Naive thymus-derived CD4-positive, alpha-beta T cell (primary cell): Measurements from ENCODE around the gene SLC26A8. TPM values are rescaled to one million over a fixed set of nuclear protein-coding genes. Genes with fewer than 3 reads are reported as not detected.

Experiments used
- ATAC-seq: fragments of 150-1000 bp; cut with Tn5 transposase; 2 replicates; pipeline ENCODE4 v1.10.0; 2021; ENCODE audit warnings: mild to moderate bottlenecking, moderate library complexity
- CTCF ChIA-PET: fragments of 350-600 bp; sonication (Branson Sonifier 250); formaldehyde crosslinking; loops from one replicate; lab custom pipeline; 2021; ENCODE audit warnings: antibody characterized with exemption; lab: Charles Lee
- POLR2A ChIA-PET: fragments of 350-600 bp; sonication (Branson Sonifier 250); formaldehyde crosslinking; loops from one replicate; lab custom pipeline; 2021; ENCODE audit warnings: antibody characterized with exemption, inconsistent platforms; lab: Charles Lee
- DNase-seq, 9 donors: peaks; one replicate each; pipeline versions ENCODE4 v3.0.0 to v3.0.0-alpha.2; 2020 to 2022; ENCODE audit warnings: mixed read lengths in 1 of 9
- H3K27ac ChIP-seq: one replicate; pipeline ENCODE4 v1.7.0; 2013; ENCODE audit warnings: mild to moderate bottlenecking, low read depth, low read length, moderate library complexity
- H3K27me3 ChIP-seq, 2 donors: one replicate each; pipeline ENCODE4 v1.7.0; 2013; ENCODE audit warnings: low read length in 2 of 2, mild to moderate bottlenecking in 2 of 2, moderate library complexity in 2 of 2; ENCODE audit not compliant: control insufficient read depth in 2 of 2, insufficient read depth in 2 of 2
- H3K36me3 ChIP-seq, 3 experiments: 1 replicate in 2 of 3; 2 replicates in 1 of 3; pipeline ENCODE4 v1.7.0; 2013; ENCODE audit warnings: low read length in 3 of 3, mild to moderate bottlenecking in 3 of 3, moderate library complexity in 1 of 3; ENCODE audit not compliant: insufficient read depth in 3 of 3, control insufficient read depth in 2 of 3
- H3K4me1 ChIP-seq, 2 donors: one replicate each; pipeline ENCODE4 v1.7.0; 2013; ENCODE audit warnings: low read length in 2 of 2, mild to moderate bottlenecking in 2 of 2, moderate library complexity in 1 of 2; ENCODE audit not compliant: control insufficient read depth in 2 of 2, insufficient read depth in 2 of 2
- H3K4me3 ChIP-seq: 2 replicates; pipeline ENCODE4 v1.7.0; 2013; ENCODE audit warnings: mild to moderate bottlenecking, low read length
- H3K9me3 ChIP-seq, 3 experiments: 1 replicate in 2 of 3; 2 replicates in 1 of 3; pipeline ENCODE4 v1.7.0; 2013; ENCODE audit warnings: low read length in 3 of 3; ENCODE audit not compliant: control insufficient read depth in 2 of 3
- H3K27ac Mint-ChIP-seq, 9 donors: one replicate each; pipeline ENCODE4 v1.8.0; 2020 to 2022; ENCODE audit warnings: mixed read lengths in 9 of 9, mild to moderate bottlenecking in 8 of 9, moderate library complexity in 5 of 9, inconsistent platforms in 2 of 9
- H3K27me3 Mint-ChIP-seq, 5 donors: one replicate each; pipeline ENCODE4 v1.8.0; 2021 to 2022; ENCODE audit warnings: mixed read lengths in 5 of 5, mild to moderate bottlenecking in 1 of 5
- H3K36me3 Mint-ChIP-seq, 5 donors: one replicate each; pipeline ENCODE4 v1.8.0; 2020 to 2022; ENCODE audit warnings: mixed read lengths in 5 of 5, mild to moderate bottlenecking in 3 of 5, inconsistent platforms in 1 of 5
- H3K4me1 Mint-ChIP-seq, 7 donors: one replicate each; pipeline ENCODE4 v1.8.0; 2020 to 2022; ENCODE audit warnings: mixed read lengths in 7 of 7, mild to moderate bottlenecking in 3 of 7, inconsistent platforms in 1 of 7
- H3K4me3 Mint-ChIP-seq, 10 donors: one replicate each; pipeline ENCODE4 v1.8.0; 2020 to 2022; ENCODE audit warnings: mild to moderate bottlenecking in 10 of 10, mixed read lengths in 10 of 10, moderate library complexity in 6 of 10, inconsistent platforms in 2 of 10
- H3K9me3 Mint-ChIP-seq, 11 donors: one replicate each; pipeline ENCODE4 v1.8.0; 2020 to 2022; ENCODE audit warnings: mixed read lengths in 11 of 11, mild to moderate bottlenecking in 4 of 11, inconsistent platforms in 1 of 11, moderate library complexity in 1 of 11
- intact Hi-C, 2 donors: fragments of 100-400 bp; cut with micrococcal nuclease; formaldehyde crosslinking; loops; one replicate each; pipeline ENCODE4 v1.15.1; 2023
- polyA plus RNA-seq, 2 donors: library from polyadenylated mRNA; unstranded; fragments of 300-500 nt; fragmentation: Illumina TruSeq; gene quantifications; one replicate each; pipeline ENCODE4 v1.2.3, GENCODE V29; 2021
- total RNA-seq, 6 experiments: library from RNA in 5 of 6; stranded (reverse) in 5 of 6; gene quantifications; 1 replicate in 5 of 6; 2 replicates in 1 of 6; pipeline ENCODE4 v1.2.3 and lab custom pipeline; 2021 to 2026

The SLC26A8 gene
- total and polyA plus RNA-seq, 7 experiments from 2014 or later, result 0.27 to 0.66 TPM; not detected in 5

GRCh38 chr6:35955521-35955920 lies 68.9 kb downstream of the SLC26A8 start:
- Mint-ChIP-seq H3K4me3 (no peak overlapping the region), H3K36me3 (no peaks in the 10 kb centered on the region), H3K4me1 (peaks cover 0 to 14% (median 0%) of the 10 kb centered on the region in 7 donors), H3K27me3 (peaks cover 8 to 25% (median 14%) of the 10 kb centered on the region in 5 donors), H3K9me3 (no peaks in the 10 kb centered on the region), H3K27ac (no peak overlapping the region)
- Histone ChIP-seq H3K4me3 (no peak overlapping the region), H3K9me3 (no peaks in the 10 kb centered on the region), H3K27me3 (no peaks in the 10 kb centered on the region), H3K4me1 (no peaks in the 10 kb centered on the region), H3K27ac (no peak overlapping the region), H3K36me3 (no peaks in the 10 kb centered on the region)
- ATAC-seq (no peak), DNase-seq (no peak)
- ChIA-PET POLR2A (no interaction called here), CTCF (no interaction called here)
- intact Hi-C loops, result no loop called here

GRCh38 chr6:35955071-35955470 lies 69.4 kb downstream of the SLC26A8 start:
- POLR2A ChIA-PET, result no interaction called here
- no peaks in the 10 kb centered on the region for H3K4me1 ChIP-seq
- H3K9me3 ChIP-seq, result no peaks in the 10 kb centered on the region
- DNase-seq, result no peak
- Mint-ChIP-seq H3K9me3 (no peaks in the 10 kb centered on the region), H3K27me3 (peaks cover 8 to 20% (median 11%) of the 10 kb centered on the region in 5 donors), H3K27ac (no peak overlapping the region), H3K36me3 (no peaks in the 10 kb centered on the region), H3K4me1 (peaks cover 0 to 14% (median 0%) of the 10 kb centered on the region in 7 donors), H3K4me3 (no peak overlapping the region)
- H3K27ac ChIP-seq, result no peak overlapping the region
- CTCF ChIA-PET, result no interaction called here
- ATAC-seq, result no peak
- intact Hi-C loops, result no loop called here
- no peaks in the 10 kb centered on the region for H3K36me3 ChIP-seq
- no peaks in the 10 kb centered on the region for H3K27me3 ChIP-seq
- no peak overlapping the region for H3K4me3 ChIP-seq

DNA sequence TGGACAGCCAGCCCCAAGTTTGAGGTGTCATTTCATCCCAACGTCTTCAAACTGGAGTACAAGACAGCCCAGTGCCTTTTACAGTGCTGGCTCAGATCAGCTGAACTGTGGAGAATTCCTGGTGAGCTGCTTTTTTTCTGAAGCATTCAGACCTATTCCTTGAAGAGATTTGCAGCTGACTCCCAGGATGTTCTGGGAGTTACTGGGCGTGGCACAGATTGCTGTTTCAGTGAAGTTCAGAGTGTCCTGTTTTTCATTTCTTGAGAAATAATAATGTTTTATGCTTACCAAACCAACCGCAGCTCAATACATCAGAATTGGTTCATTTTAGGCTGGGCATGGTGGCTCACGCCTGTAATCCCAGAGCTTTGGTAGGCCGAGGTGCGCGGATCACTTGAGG lies 70.1 kb downstream of the SLC26A8 start:
- DNase-seq (no peak), ATAC-seq (no peak)
- Histone ChIP-seq H3K27ac (no peak overlapping the region), H3K4me3 (no peak overlapping the region), H3K36me3 (no peaks in the 10 kb centered on the region), H3K4me1 (no peaks in the 10 kb centered on the region), H3K27me3 (no peaks in the 10 kb centered on the region), H3K9me3 (no peaks in the 10 kb centered on the region)
- Mint-ChIP-seq H3K36me3 (no peaks in the 10 kb centered on the region), H3K4me3 (no peak overlapping the region), H3K27me3 (peaks cover 8 to 15% (median 9%) of the 10 kb centered on the region in 5 donors), H3K4me1 (peaks cover 0 to 14% (median 0%) of the 10 kb centered on the region in 7 donors), H3K9me3 (no peaks in the 10 kb centered on the region), H3K27ac (no peak overlapping the region)
- ChIA-PET CTCF (interaction anchor here (0.9 kb wide), 1 partner anchor 141 kb away, joined by 3 read pairs; no protein-coding TSS in a partner anchor), POLR2A (no interaction called here)
- intact Hi-C loops, result no loop called here

- POLR2A ChIA-PET, result no interaction called here
- Histone ChIP-seq H3K9me3 (no peaks in the 10 kb centered on the region), H3K4me1 (no peaks in the 10 kb centered on the region), H3K36me3 (no peaks in the 10 kb centered on the region), H3K27ac (no peak overlapping the region), H3K27me3 (no peaks in the 10 kb centered on the region), H3K4me3 (no peak overlapping the region)
- no peak overlapping the region for H3K27ac Mint-ChIP-seq
- H3K4me3 Mint-ChIP-seq, result no peak overlapping the region
- no peak for ATAC-seq
- intact Hi-C loops, result no loop called here
- H3K4me1 Mint-ChIP-seq, result peaks cover 0 to 14% (median 0%) of the 10 kb centered on the region in 7 donors
- no peaks in the 10 kb centered on the region for H3K36me3 Mint-ChIP-seq
- DNase-seq, result no peak
- CTCF ChIA-PET, result no interaction called here
- no peaks in the 10 kb centered on the region for H3K9me3 Mint-ChIP-seq
- H3K27me3 Mint-ChIP-seq, result no peaks in the 10 kb centered on the region
These were observed 75.7 kb downstream of the SLC26A8 start for GRCh38 chr6:35948725-35949124.

DNA sequence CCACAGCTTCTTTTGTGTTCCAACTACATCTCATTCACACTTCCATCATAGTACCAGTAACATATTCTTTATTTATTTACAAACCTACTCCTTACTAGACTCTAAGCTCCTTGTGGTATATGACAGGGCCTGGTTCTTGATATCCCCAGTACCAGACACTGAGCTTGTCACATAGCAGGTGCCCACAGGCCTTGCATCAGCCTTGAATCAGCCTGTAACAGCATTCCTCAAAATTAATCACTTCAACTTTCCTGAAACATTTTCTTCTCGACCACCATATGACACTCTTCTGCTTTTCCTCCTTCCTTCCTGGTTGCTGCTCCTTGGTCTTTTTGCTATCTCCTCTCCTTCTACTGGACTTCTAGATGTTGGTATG lies 78.8 kb downstream of the SLC26A8 start:
- intact Hi-C loops, result no loop called here
- no peaks in the 10 kb centered on the region for H3K36me3 Mint-ChIP-seq
- CTCF ChIA-PET, result no interaction called here
- H3K9me3 Mint-ChIP-seq, result peaks cover 0 to 7% (median 0%) of the 10 kb centered on the region in 11 donors
- H3K4me1 ChIP-seq, result no peaks in the 10 kb centered on the region
- H3K4me3 Mint-ChIP-seq, result no peak overlapping the region
- POLR2A ChIA-PET, result interaction anchor here (0.6 kb wide), 1 partner anchor 1986 kb away, joined by 3 read pairs; no protein-coding TSS in a partner anchor
- H3K27ac ChIP-seq, result no peak overlapping the region
- H3K27me3 ChIP-seq, result no peaks in the 10 kb centered on the region
- ATAC-seq (no peak), DNase-seq (no peak)
- H3K9me3 ChIP-seq, result no peaks in the 10 kb centered on the region
- H3K4me1 Mint-ChIP-seq, result no peaks in the 10 kb centered on the region
- H3K27me3 Mint-ChIP-seq, result no peaks in the 10 kb centered on the region
- H3K27ac Mint-ChIP-seq, result no peak overlapping the region
- H3K36me3 ChIP-seq, result no peaks in the 10 kb centered on the region
- H3K4me3 ChIP-seq, result no peak overlapping the region

DNA sequence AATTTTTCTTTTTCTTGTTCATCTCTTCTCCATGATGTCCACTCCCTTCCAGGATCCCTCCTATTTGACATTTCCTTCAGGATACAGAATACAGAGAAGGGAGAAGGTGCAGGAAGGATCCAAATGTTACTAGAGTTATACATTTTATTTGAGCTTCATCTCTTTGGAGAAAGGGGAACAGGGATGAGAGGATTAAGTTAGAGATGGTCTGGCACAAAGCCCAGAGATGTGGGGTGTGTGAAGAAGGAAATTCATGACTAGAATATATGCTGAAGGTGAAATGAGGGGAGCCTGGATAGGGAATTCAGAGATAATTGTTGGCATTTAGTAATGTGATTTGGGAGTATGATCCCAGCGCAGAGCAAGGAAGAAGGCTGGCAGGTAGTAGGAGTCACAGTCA lies 81.1 kb downstream of the SLC26A8 start:
- ChIA-PET POLR2A (no interaction called here), CTCF (interaction anchor here (0.6 kb wide), 1 partner anchor 138 kb away, joined by 3 read pairs; no protein-coding TSS in a partner anchor)
- Mint-ChIP-seq H3K27me3 (peaks cover 0 to 9% (median 2%) of the 10 kb centered on the region in 5 donors), H3K36me3 (peaks cover 0 to 6% (median 0%) of the 10 kb centered on the region in 5 donors), H3K27ac (no peak overlapping the region), H3K4me3 (no peak overlapping the region), H3K9me3 (peaks cover 0 to 7% (median 0%) of the 10 kb centered on the region in 11 donors), H3K4me1 (no peaks in the 10 kb centered on the region)
- no peaks in the 10 kb centered on the region for H3K27me3 ChIP-seq
- intact Hi-C loops, result no loop called here
- H3K9me3 ChIP-seq, result no peaks in the 10 kb centered on the region
- no peak overlapping the region for H3K27ac ChIP-seq
- ATAC-seq (no peak), DNase-seq (no peak)
- no peak overlapping the region for H3K4me3 ChIP-seq
- H3K4me1 ChIP-seq, result no peaks in the 10 kb centered on the region
- H3K36me3 ChIP-seq, result no peaks in the 10 kb centered on the region

GRCh38 chr6:35942355-35942754 lies 82.1 kb downstream of the SLC26A8 start:
- Mint-ChIP-seq H3K27ac (no peak overlapping the region), H3K4me3 (no peak overlapping the region), H3K9me3 (peaks cover 0 to 11% (median 3%) of the 10 kb centered on the region in 11 donors), H3K36me3 (peaks cover 0 to 6% (median 0%) of the 10 kb centered on the region in 5 donors), H3K27me3 (peaks cover 0 to 9% (median 2%) of the 10 kb centered on the region in 5 donors), H3K4me1 (no peaks in the 10 kb centered on the region)
- intact Hi-C loops, result no loop called here
- no peak overlapping the region for H3K4me3 ChIP-seq
- ChIA-PET POLR2A (no interaction called here), CTCF (no interaction called here)
- DNase-seq (no peak), ATAC-seq (no peak)
- H3K27ac ChIP-seq, result no peak overlapping the region
- H3K9me3 ChIP-seq, result no peaks in the 10 kb centered on the region
- no peaks in the 10 kb centered on the region for H3K36me3 ChIP-seq
- H3K27me3 ChIP-seq, result no peaks in the 10 kb centered on the region
- no peaks in the 10 kb centered on the region for H3K4me1 ChIP-seq
